Activated CD4-positive, alpha-beta T cell treated with anti-CD3 and anti-CD28 coated beads for 36 hours (primary cell): ENCODE measurements around the gene LMTK2. TPM values are rescaled to one million over a fixed set of nuclear protein-coding genes. Genes with fewer than 3 reads are reported as not detected.

ENCODE experiments used
- ATAC-seq: fragments of 200-7000 bp; cut with Tn5 transposase; one replicate; pipeline ENCODE4 v1.10.0; 2021; ENCODE audit warnings: mild to moderate bottlenecking, moderate library complexity
- CTCF ChIA-PET: fragments of 350-600 bp; sonication (Branson Sonifier 250); formaldehyde crosslinking; loops from one replicate; lab custom pipeline; 2021; ENCODE audit warnings: antibody characterized with exemption; lab: Charles Lee
- POLR2A ChIA-PET: fragments of 350-600 bp; sonication (Branson Sonifier 250); formaldehyde crosslinking; loops from one replicate; lab custom pipeline; 2021; ENCODE audit warnings: antibody characterized with exemption, inconsistent platforms; lab: Charles Lee
- DNase-seq: peaks from one replicate; pipeline ENCODE4 v3.0.0-alpha.2; 2020
- H3K27ac Mint-ChIP-seq: one replicate; pipeline ENCODE4 v1.8.0; 2021; ENCODE audit warnings: mixed read lengths
- H3K27me3 Mint-ChIP-seq: one replicate; pipeline ENCODE4 v1.8.0; 2021; ENCODE audit warnings: mixed read lengths
- H3K36me3 Mint-ChIP-seq: one replicate; pipeline ENCODE4 v1.8.0; 2021; ENCODE audit warnings: low read depth, mixed read lengths
- H3K4me1 Mint-ChIP-seq: one replicate; pipeline ENCODE4 v1.8.0; 2021; ENCODE audit warnings: mixed read lengths
- H3K4me3 Mint-ChIP-seq: one replicate; pipeline ENCODE4 v1.8.0; 2021; ENCODE audit warnings: mild to moderate bottlenecking, moderate library complexity, mixed read lengths
- H3K9me3 Mint-ChIP-seq: one replicate; pipeline ENCODE4 v1.8.0; 2021; ENCODE audit warnings: low read depth, mixed read lengths
- intact Hi-C, 2 experiments: fragments of 100-400 bp; cut with DNase I in 1 of 2; cut with micrococcal nuclease in 1 of 2; formaldehyde crosslinking; loops; one replicate each; pipeline versions ENCODE4 v1.14.2 to v1.15.1; 2022 to 2024; cut with DNase I, micrococcal nuclease
- total RNA-seq, 2 experiments: library from RNA; stranded (reverse); gene quantifications; one replicate each; pipeline ENCODE4 v1.2.3, GENCODE V29; 2021

The LMTK2 gene
- total RNA-seq, 2 experiments from 2014 or later, result 10.0 to 16.9 TPM

GRCh38 chr7:98222533-98223195, 116.0 kb downstream of the LMTK2 start:
- ChIA-PET POLR2A (interaction anchor here (0.6 kb wide), 1 partner anchor 36 kb away, joined by 3 read pairs; no protein-coding TSS in a partner anchor), CTCF (interaction anchor here (0.5 kb wide), 1 partner anchor 170 kb away, joined by 6 read pairs; no protein-coding TSS in a partner anchor)
- peaks cover 7% of the 10 kb centered on the region for H3K36me3 Mint-ChIP-seq
- ATAC-seq (no peak), DNase-seq (no peak)
- no peak overlapping the region for H3K27ac Mint-ChIP-seq
- no peaks in the 10 kb centered on the region for H3K9me3 Mint-ChIP-seq
- intact Hi-C loops, result no loop called here
- no peaks in the 10 kb centered on the region for H3K27me3 Mint-ChIP-seq
- H3K4me1 Mint-ChIP-seq, result peaks cover 14% of the 10 kb centered on the region
- H3K4me3 Mint-ChIP-seq, result no peak overlapping the region

DNA sequence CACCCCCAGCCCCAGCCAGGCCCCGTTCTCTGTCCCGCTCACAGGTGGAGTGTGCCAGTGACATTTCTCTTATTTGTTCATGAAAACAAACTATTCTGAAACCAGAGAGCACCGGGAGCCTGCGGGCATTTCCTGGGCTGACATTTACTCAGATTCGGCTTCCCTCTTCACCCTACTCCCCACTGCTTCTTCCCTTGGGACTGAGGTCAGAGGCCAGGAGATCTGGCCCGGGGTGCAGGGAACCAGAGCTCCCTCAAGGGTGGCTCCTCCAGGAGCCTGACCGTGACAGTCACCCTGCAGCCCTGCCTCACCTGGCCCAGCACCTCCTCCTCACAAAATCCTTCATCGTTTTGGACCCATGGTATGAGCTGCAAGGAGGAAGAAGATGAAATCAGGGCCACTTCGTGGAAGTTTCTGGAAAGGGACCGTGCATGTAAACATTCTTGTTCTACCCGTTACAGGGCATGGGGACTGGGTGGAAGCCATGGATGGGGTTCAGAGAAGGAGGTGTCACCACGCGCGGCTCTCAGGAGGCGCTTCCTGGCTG, 116.8 kb downstream of the LMTK2 start:
- ChIA-PET POLR2A (no interaction called here), CTCF (no interaction called here)
- no peak for ATAC-seq
- no peak for DNase-seq
- intact Hi-C loops, result no loop called here
- Mint-ChIP-seq H3K36me3 (peaks cover 10% of the 10 kb centered on the region), H3K27ac (no peak overlapping the region), H3K4me3 (no peak overlapping the region), H3K27me3 (no peaks in the 10 kb centered on the region), H3K9me3 (no peaks in the 10 kb centered on the region), H3K4me1 (peaks cover 11% of the 10 kb centered on the region)

- CTCF ChIA-PET, result no interaction called here
- ATAC-seq, result no peak
These were observed 117.4 kb downstream of the LMTK2 start for GRCh38 chr7:98223898-98224700.

GRCh38 chr7:98224701-98225181, 118.1 kb downstream of the LMTK2 start:
- intact Hi-C loops, result no loop called here
- H3K27ac Mint-ChIP-seq, result no peak overlapping the region
- ChIA-PET CTCF (no interaction called here), POLR2A (no interaction called here)
- DNase-seq (no peak), ATAC-seq (no peak)
- H3K9me3 Mint-ChIP-seq, result no peaks in the 10 kb centered on the region
- H3K4me1 Mint-ChIP-seq, result peaks cover 1% of the 10 kb centered on the region
- H3K27me3 Mint-ChIP-seq, result no peaks in the 10 kb centered on the region
- peaks cover 9% of the 10 kb centered on the region for H3K36me3 Mint-ChIP-seq
- H3K4me3 Mint-ChIP-seq, result no peak overlapping the region

More at GRCh38 chr7:98223898-98224700, 117.4 kb downstream of the LMTK2 start:
- no peaks in the 10 kb centered on the region for H3K9me3 Mint-ChIP-seq
- POLR2A ChIA-PET, result no interaction called here
- DNase-seq, result no peak
- H3K4me1 Mint-ChIP-seq, result peaks cover 5% of the 10 kb centered on the region
- H3K4me3 Mint-ChIP-seq, result no peak overlapping the region
- no peaks in the 10 kb centered on the region for H3K27me3 Mint-ChIP-seq
- intact Hi-C loops, result no loop called here
- H3K27ac Mint-ChIP-seq, result no peak overlapping the region
- peaks cover 9% of the 10 kb centered on the region for H3K36me3 Mint-ChIP-seq

DNA sequence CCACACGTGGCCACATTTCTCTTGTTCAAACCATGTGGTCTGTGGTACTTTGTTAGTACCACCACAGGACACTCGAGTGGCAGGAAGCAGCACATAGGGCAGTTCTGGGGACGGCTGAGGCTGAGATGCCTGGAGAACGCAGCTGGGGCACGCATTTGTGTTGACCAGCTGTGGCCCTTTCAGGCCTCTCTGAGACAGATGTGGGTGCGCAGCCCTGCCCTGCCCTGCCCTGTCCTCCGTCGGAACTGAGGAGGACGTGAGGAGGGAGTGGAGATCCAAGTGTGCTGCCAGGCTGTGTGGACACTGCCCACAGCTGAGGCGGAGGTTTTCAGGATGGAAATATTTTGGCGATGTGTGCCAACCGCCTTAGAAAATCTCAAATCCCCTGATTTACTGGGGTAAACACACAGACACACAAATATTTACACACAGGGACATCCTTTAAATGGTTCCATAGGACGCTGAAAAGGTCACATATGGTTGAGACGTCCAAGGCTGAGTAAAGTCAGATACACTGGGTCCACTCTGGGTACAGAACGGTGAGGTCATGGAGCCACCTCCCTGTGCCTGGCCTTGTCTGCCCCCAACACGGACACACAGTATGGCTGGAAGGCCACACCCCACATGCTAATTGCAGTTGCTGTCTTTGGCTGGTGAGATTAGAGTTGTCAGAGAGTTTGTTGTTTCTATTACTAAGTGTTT, 119.4 kb downstream of the LMTK2 start:
- DNase-seq, result no peak
- Mint-ChIP-seq H3K9me3 (no peaks in the 10 kb centered on the region), H3K4me1 (no peaks in the 10 kb centered on the region), H3K36me3 (peaks cover 15% of the 10 kb centered on the region), H3K27me3 (no peaks in the 10 kb centered on the region), H3K27ac (no peak overlapping the region), H3K4me3 (no peak overlapping the region)
- POLR2A ChIA-PET, result no interaction called here
- no peak for ATAC-seq
- CTCF ChIA-PET, result no interaction called here
- intact Hi-C loops, result no loop called here

GRCh38 chr7:98227939-98228338, 121.3 kb downstream of the LMTK2 start:
- ATAC-seq (no peak), DNase-seq (no peak)
- no peaks in the 10 kb centered on the region for H3K4me1 Mint-ChIP-seq
- no peaks in the 10 kb centered on the region for H3K9me3 Mint-ChIP-seq
- no peaks in the 10 kb centered on the region for H3K27me3 Mint-ChIP-seq
- ChIA-PET CTCF (interaction anchor here (0.6 kb wide), 1 partner anchor 92 kb away, joined by 3 read pairs; no protein-coding TSS in a partner anchor), POLR2A (no interaction called here)
- no peak overlapping the region for H3K27ac Mint-ChIP-seq
- peaks cover 12% of the 10 kb centered on the region for H3K36me3 Mint-ChIP-seq
- intact Hi-C loops, result no loop called here
- no peak overlapping the region for H3K4me3 Mint-ChIP-seq

- no peak overlapping the region for H3K27ac Mint-ChIP-seq
- H3K4me1 Mint-ChIP-seq, result no peaks in the 10 kb centered on the region
- DNase-seq (no peak), ATAC-seq (no peak)
- H3K27me3 Mint-ChIP-seq, result no peaks in the 10 kb centered on the region
- ChIA-PET POLR2A (no interaction called here), CTCF (no interaction called here)
- intact Hi-C loops, result no loop called here
- no peak overlapping the region for H3K4me3 Mint-ChIP-seq
- no peaks in the 10 kb centered on the region for H3K9me3 Mint-ChIP-seq
- peaks cover 12% of the 10 kb centered on the region for H3K36me3 Mint-ChIP-seq
These were observed 122.1 kb downstream of the LMTK2 start for GRCh38 chr7:98228801-98229200.

- ChIA-PET CTCF (interaction anchor here (0.7 kb wide), 1 partner anchor 118 kb away, joined by 6 read pairs; no protein-coding TSS in a partner anchor), POLR2A (no interaction called here)
- Mint-ChIP-seq H3K4me1 (no peaks in the 10 kb centered on the region), H3K27me3 (no peaks in the 10 kb centered on the region), H3K9me3 (no peaks in the 10 kb centered on the region), H3K36me3 (peaks cover 12% of the 10 kb centered on the region), H3K27ac (no peak overlapping the region), H3K4me3 (no peak overlapping the region)
- intact Hi-C loops, result no loop called here
- DNase-seq (no peak), ATAC-seq (no peak)
These were observed 122.8 kb downstream of the LMTK2 start for GRCh38 chr7:98229441-98229840.

DNA sequence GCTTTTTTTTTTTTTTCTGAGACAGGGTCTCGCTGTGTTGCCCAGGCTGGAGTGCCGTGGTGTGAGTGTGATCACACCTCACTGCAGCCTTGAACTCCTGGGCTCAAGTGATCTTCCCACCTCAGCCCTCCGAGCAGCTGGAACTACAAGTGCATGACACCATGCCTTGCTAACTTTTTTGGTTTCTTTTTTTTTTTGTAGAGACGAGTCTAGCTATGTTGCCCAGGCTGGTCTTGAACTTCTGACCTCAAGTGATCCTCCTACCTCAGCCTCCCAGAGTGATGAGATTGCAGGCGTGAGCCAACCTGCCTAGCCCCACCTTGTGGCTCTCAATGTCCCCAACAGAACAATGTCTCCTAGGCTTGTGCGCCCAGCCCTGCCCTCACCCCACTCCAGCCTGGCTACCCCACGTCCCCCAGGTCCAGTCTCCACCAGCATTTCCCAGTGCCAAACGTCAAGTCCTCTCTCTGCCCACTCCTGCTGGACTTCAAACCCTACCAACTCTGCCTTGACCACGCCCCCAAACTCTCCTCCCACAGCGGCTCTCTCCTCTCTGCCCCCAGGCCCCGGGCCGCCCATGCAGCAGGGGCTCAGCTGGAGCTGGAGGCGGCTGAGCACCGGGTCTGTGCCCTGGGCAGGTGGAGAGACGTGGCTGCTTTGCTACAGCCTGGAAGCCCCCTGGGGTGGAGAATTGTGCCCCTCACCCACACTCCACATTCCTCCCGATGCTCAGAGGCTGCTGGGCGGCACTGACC, 123.5 kb downstream of the LMTK2 start:
- intact Hi-C loops, result no loop called here
- Mint-ChIP-seq H3K27ac (no peak overlapping the region), H3K9me3 (no peaks in the 10 kb centered on the region), H3K27me3 (no peaks in the 10 kb centered on the region), H3K36me3 (peaks cover 14% of the 10 kb centered on the region), H3K4me1 (no peaks in the 10 kb centered on the region), H3K4me3 (no peak overlapping the region)
- DNase-seq (no peak), ATAC-seq (no peak)
- ChIA-PET CTCF (interaction anchor here (0.5 to 0.7 kb wide), 2 partner anchors 119 to 713 kb away, joined by 3 to 6 read pairs; no protein-coding TSS in a partner anchor), POLR2A (no interaction called here)

DNA sequence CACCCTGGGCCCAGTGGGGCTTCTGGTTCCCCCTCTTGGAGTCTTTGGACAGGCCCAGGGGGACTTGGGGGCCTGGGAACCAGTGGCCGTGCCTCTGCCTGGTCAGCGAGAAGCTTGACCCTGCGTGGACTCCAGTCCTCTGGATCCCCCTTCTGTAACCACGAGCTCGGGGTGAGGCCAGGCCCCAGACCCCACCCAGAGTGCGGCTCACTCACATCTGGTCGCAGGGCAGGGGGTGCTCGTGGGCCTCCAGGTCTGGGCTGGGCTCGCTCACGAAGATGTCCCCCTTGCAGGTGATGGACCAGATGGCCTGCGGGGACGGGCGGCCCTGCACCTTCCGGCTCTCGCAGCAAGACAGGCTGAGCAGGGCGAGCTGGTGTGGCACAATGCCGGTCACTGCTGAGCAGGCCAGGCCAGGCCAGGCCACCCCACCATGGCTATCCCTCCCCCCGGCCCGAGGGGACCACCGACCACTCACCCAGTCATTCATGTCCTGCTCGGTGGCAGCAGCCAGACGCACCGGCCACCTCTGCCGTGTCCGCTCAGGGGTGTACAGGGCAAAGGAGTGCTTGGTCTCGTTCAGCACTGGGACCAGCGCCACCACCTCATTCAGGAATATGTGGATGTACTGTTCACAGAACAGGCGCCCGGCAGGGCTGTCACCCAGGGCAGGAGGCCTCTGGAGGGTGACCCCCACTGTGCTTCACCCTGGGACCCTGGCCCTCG, 124.2 kb downstream of the LMTK2 start:
- Mint-ChIP-seq H3K4me3 (no peak overlapping the region), H3K36me3 (peaks cover 14% of the 10 kb centered on the region), H3K9me3 (no peaks in the 10 kb centered on the region), H3K27me3 (no peaks in the 10 kb centered on the region), H3K4me1 (no peaks in the 10 kb centered on the region), H3K27ac (no peak overlapping the region)
- ChIA-PET CTCF (interaction anchor here (0.5 kb wide), 1 partner anchor 714 kb away, joined by 3 read pairs; no protein-coding TSS in a partner anchor), POLR2A (no interaction called here)
- no peak for DNase-seq
- intact Hi-C loops, result no loop called here
- no peak for ATAC-seq
